H9 (cell line): Measurements from ENCODE around the gene IL10. TPM values are rescaled to one million over a fixed set of nuclear protein-coding genes. Genes with fewer than 3 reads are reported as not detected.

Source experiments
- DNase-seq: peaks from one replicate; pipeline ENCODE4 v3.0.0-alpha.2; 2017
- H2AFZ ChIP-seq: one replicate; pipeline ENCODE4 v1.6.1; 2013; ENCODE audit warnings: mild to moderate bottlenecking, low read length, control low read depth, moderate library complexity
- H2AK5ac ChIP-seq: 2 replicates; pipeline ENCODE4 v1.6.1; 2013; ENCODE audit warnings: low read length, control low read depth, mixed read lengths; ENCODE audit not compliant: insufficient read length
- H2BK120ac ChIP-seq: one replicate; pipeline ENCODE4 v1.6.1; 2013; ENCODE audit warnings: low read depth, mild to moderate bottlenecking, low read length, control low read depth, inconsistent platforms; ENCODE audit not compliant: poor library complexity, severe bottlenecking
- H2BK12ac ChIP-seq: 2 replicates; pipeline ENCODE4 v1.6.1; 2013; ENCODE audit warnings: low read length, control low read depth, mixed read lengths, low read depth; ENCODE audit not compliant: insufficient read length
- H2BK15ac ChIP-seq: 2 replicates; pipeline ENCODE4 v1.6.1; 2013; ENCODE audit warnings: low read depth, low read length, control low read depth
- H2BK20ac ChIP-seq: one replicate; pipeline ENCODE4 v1.6.1; 2013; ENCODE audit warnings: low read depth, mild to moderate bottlenecking, low read length, control low read depth, inconsistent platforms; ENCODE audit not compliant: poor library complexity, severe bottlenecking
- H2BK5ac ChIP-seq: 2 replicates; pipeline ENCODE4 v1.6.1; 2013; ENCODE audit warnings: low read length, control low read depth, mixed read lengths; ENCODE audit not compliant: insufficient read length
- H3K14ac ChIP-seq: 2 replicates; pipeline ENCODE4 v1.6.1; 2013; ENCODE audit warnings: low read length, control low read depth; ENCODE audit not compliant: insufficient read depth
- H3K18ac ChIP-seq: 2 replicates; pipeline ENCODE4 v1.6.1; 2013; ENCODE audit warnings: low read depth, mild to moderate bottlenecking, mixed read lengths, low read length, control low read depth; ENCODE audit not compliant: insufficient read length
- H3K23ac ChIP-seq: 2 replicates; pipeline ENCODE4 v1.6.1; 2013; ENCODE audit warnings: low read length, control low read depth, mixed read lengths, low read depth; ENCODE audit not compliant: insufficient read length
- H3K23me2 ChIP-seq: 2 replicates; pipeline ENCODE4 v1.6.1; 2013; ENCODE audit warnings: low read depth, mild to moderate bottlenecking, mixed read lengths, low read length, control low read depth; ENCODE audit not compliant: insufficient read length, poor library complexity, severe bottlenecking
- H3K27ac ChIP-seq: 2 replicates; pipeline ENCODE4 v1.5.1; 2013; ENCODE audit warnings: low read length, control low read depth, mixed read lengths, low read depth; ENCODE audit not compliant: insufficient read length
- H3K27me3 ChIP-seq: 2 replicates; pipeline ENCODE4 v1.6.1; 2013; ENCODE audit warnings: low read length, control low read depth, inconsistent platforms; ENCODE audit not compliant: insufficient read depth
- H3K4ac ChIP-seq: 2 replicates; pipeline ENCODE4 v1.6.1; 2013; ENCODE audit warnings: low read depth, mild to moderate bottlenecking, control low read depth, inconsistent platforms, low read length, moderate library complexity
- H3K4me1 ChIP-seq: 2 replicates; pipeline ENCODE4 v1.6.1; 2013; ENCODE audit warnings: low read length, control low read depth, inconsistent platforms; ENCODE audit not compliant: insufficient read depth
- H3K4me2 ChIP-seq: 2 replicates; pipeline ENCODE4 v1.6.1; 2013; ENCODE audit warnings: low read length, control low read depth, mixed read lengths; ENCODE audit not compliant: insufficient read length, insufficient read depth
- H3K56ac ChIP-seq: 2 replicates; pipeline ENCODE4 v1.6.1; 2013; ENCODE audit warnings: low read depth, mild to moderate bottlenecking, mixed read lengths, low read length, control low read depth; ENCODE audit not compliant: insufficient read length
- H3K79me1 ChIP-seq: 2 replicates; pipeline ENCODE4 v1.6.1; 2013; ENCODE audit warnings: low read depth, mild to moderate bottlenecking, moderate library complexity, low read length, control low read depth, inconsistent platforms; ENCODE audit not compliant: insufficient read depth, poor library complexity, severe bottlenecking
- H3K79me2 ChIP-seq: 2 replicates; pipeline ENCODE4 v1.6.1; 2013; ENCODE audit warnings: low read length, control low read depth, inconsistent platforms; ENCODE audit not compliant: insufficient read depth
- H3K9ac ChIP-seq: 2 replicates; pipeline ENCODE4 v1.6.1; 2013; ENCODE audit warnings: low read length, control low read depth, mixed read lengths; ENCODE audit not compliant: insufficient read length; ENCODE audit errors: extremely low read depth
- H3K9me3 ChIP-seq: one replicate; pipeline ENCODE4 v1.6.1; 2013; ENCODE audit warnings: low read depth, low read length, inconsistent platforms; ENCODE audit not compliant: control insufficient read depth
- H3T11ph ChIP-seq: one replicate; pipeline ENCODE4 v1.6.1; 2013; ENCODE audit warnings: mild to moderate bottlenecking, low read length, control low read depth, inconsistent platforms
- H4K20me1 ChIP-seq: one replicate; pipeline ENCODE4 v1.6.1; 2013; ENCODE audit not compliant: control insufficient read depth, insufficient read length, insufficient read depth
- H4K5ac ChIP-seq: 2 replicates; pipeline ENCODE4 v1.6.1; 2013; ENCODE audit warnings: low read depth, mild to moderate bottlenecking, mixed read lengths, low read length, control low read depth; ENCODE audit not compliant: insufficient read length
- H4K8ac ChIP-seq: replicated peaks from 2 replicates; pipeline ENCODE4 v1.6.1; 2013; ENCODE audit warnings: low read length, control low read depth, mixed read lengths, low read depth; ENCODE audit not compliant: insufficient read length
- H4K91ac ChIP-seq: 2 replicates; pipeline ENCODE4 v1.6.1; 2013; ENCODE audit warnings: low read depth, mild to moderate bottlenecking, moderate library complexity, mixed read lengths, low read length, control low read depth; ENCODE audit not compliant: insufficient read length
- H3K27ac Mint-ChIP-seq, 3 experiments: 2 replicates in 2 of 3; 3 replicates in 1 of 3; pipeline ENCODE4 v1.8.0; 2020 to 2021; ENCODE audit warnings: mixed read lengths in 3 of 3, mild to moderate bottlenecking in 1 of 3, moderate library complexity in 1 of 3
- H3K27me3 Mint-ChIP-seq: 2 replicates; pipeline ENCODE4 v1.8.0; 2021; ENCODE audit warnings: low read depth, mild to moderate bottlenecking, moderate library complexity, mixed read lengths
- H3K36me3 Mint-ChIP-seq, 3 experiments: 2 replicates in 2 of 3; 3 replicates in 1 of 3; pipeline ENCODE4 v1.8.0; 2020 to 2021; ENCODE audit warnings: low read depth in 3 of 3, mixed read lengths in 3 of 3; ENCODE audit not compliant: insufficient read depth in 1 of 3
- H3K4me1 Mint-ChIP-seq, 2 experiments: 2 replicates each; pipeline ENCODE4 v1.8.0; 2020; ENCODE audit warnings: mixed read lengths in 2 of 2
- H3K4me3 Mint-ChIP-seq, 2 experiments: 2 replicates in 1 of 2; 3 replicates in 1 of 2; pipeline ENCODE4 v1.8.0; 2020 to 2021; ENCODE audit warnings: mild to moderate bottlenecking in 2 of 2, mixed read lengths in 2 of 2, moderate library complexity in 1 of 2
- H3K9me3 Mint-ChIP-seq, 2 experiments: 2 replicates in 1 of 2; 3 replicates in 1 of 2; pipeline ENCODE4 v1.8.0; 2020; ENCODE audit warnings: mild to moderate bottlenecking in 2 of 2, mixed read lengths in 2 of 2, moderate library complexity in 1 of 2
- WGBS: extraction: QIAGEN DNeasy Blood & Tissue Kit; methylation state at CpG from one replicate; pipeline ENCODE4 v1.1.7; 2013; ENCODE audit warnings: missing lambda C conversion rate, low lambda C conversion rate, mixed read lengths; ENCODE audit not compliant: insufficient read length; ENCODE audit errors: extremely low coverage; 5-methylcytosine and 5-hydroxymethylcytosine counted together
- total RNA-seq: library from RNA; stranded (reverse); gene quantifications from 2 replicates; pipeline ENCODE4 v1.2.1, GENCODE V29; 2021
- TF ChIP-seq, protein P1 (sequence below): fragments of 200-600 bp; sonication (generic); conservative IDR thresholded peaks from 3 replicates; pipeline ENCODE4 v1.8.0; 2021; ENCODE audit warnings: antibody characterized with exemption, mild to moderate bottlenecking

The IL10 gene
- total RNA-seq, 1 experiment from 2014 or later = not detected

GRCh38 chr1:206761159-206761768 lies 11.0 kb downstream of the IL10 start:
- H3K9me3 ChIP-seq = no peaks in the 10 kb centered on the region
- no peak overlapping the region for H2BK12ac ChIP-seq
- no peak overlapping the region for H2AK5ac ChIP-seq
- no peaks in the 10 kb centered on the region for H3K79me2 ChIP-seq
- no peaks in the 10 kb centered on the region for H3K4me1 ChIP-seq
- H3K23me2 ChIP-seq = no peaks in the 10 kb centered on the region
- H3K23ac ChIP-seq = no peak overlapping the region
- H4K20me1 ChIP-seq = no peaks in the 10 kb centered on the region
- TF ChIP-seq, protein P1, sequence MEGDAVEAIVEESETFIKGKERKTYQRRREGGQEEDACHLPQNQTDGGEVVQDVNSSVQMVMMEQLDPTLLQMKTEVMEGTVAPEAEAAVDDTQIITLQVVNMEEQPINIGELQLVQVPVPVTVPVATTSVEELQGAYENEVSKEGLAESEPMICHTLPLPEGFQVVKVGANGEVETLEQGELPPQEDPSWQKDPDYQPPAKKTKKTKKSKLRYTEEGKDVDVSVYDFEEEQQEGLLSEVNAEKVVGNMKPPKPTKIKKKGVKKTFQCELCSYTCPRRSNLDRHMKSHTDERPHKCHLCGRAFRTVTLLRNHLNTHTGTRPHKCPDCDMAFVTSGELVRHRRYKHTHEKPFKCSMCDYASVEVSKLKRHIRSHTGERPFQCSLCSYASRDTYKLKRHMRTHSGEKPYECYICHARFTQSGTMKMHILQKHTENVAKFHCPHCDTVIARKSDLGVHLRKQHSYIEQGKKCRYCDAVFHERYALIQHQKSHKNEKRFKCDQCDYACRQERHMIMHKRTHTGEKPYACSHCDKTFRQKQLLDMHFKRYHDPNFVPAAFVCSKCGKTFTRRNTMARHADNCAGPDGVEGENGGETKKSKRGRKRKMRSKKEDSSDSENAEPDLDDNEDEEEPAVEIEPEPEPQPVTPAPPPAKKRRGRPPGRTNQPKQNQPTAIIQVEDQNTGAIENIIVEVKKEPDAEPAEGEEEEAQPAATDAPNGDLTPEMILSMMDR = peak; percentile 46; the same call in 2 of the 3 replicates
- no CpG with 5 or more reads among the region's 6 CpGs for WGBS
- no peak overlapping the region for H3K4me2 ChIP-seq
- H3K9ac ChIP-seq = no peak overlapping the region
- no peak overlapping the region for H4K91ac ChIP-seq
- H4K8ac ChIP-seq = no peak overlapping the region
- H3K36me3 Mint-ChIP-seq = no peaks in the 10 kb centered on the region
- no peak overlapping the region for H3K27ac Mint-ChIP-seq
- no peak overlapping the region for H3K4me3 Mint-ChIP-seq
- no peak overlapping the region for H2BK15ac ChIP-seq
- H3K79me1 ChIP-seq = no peaks in the 10 kb centered on the region
- no peak overlapping the region for H3K4ac ChIP-seq
- no peak overlapping the region for H3K56ac ChIP-seq
- no peak overlapping the region for H2AFZ ChIP-seq
- no peak overlapping the region for H2BK20ac ChIP-seq
- H3K18ac ChIP-seq = peak overlapping the region; percentile 17
- H3K27ac ChIP-seq = no peak overlapping the region
- no peak overlapping the region for H4K5ac ChIP-seq
- H3K14ac ChIP-seq = no peak overlapping the region
- no peaks in the 10 kb centered on the region for H3K9me3 Mint-ChIP-seq
- peaks cover 3% of the 10 kb centered on the region; the same call in 1 of the 2 replicates for H3K27me3 Mint-ChIP-seq
- H2BK5ac ChIP-seq = no peak overlapping the region
- peaks cover 6% of the 10 kb centered on the region in 2 experiments for H3K4me1 Mint-ChIP-seq
- no peak for DNase-seq
- no peak overlapping the region for H3T11ph ChIP-seq
- H3K27me3 ChIP-seq = no peaks in the 10 kb centered on the region
- no peak overlapping the region for H2BK120ac ChIP-seq
